Measurements from ENCODE around the gene ATF2. TPM values are rescaled to one million over a fixed set of nuclear protein-coding genes. Genes with fewer than 3 reads are reported as not detected.

Gene ATF2
- total and polyA plus RNA-seq, 2 of the 8 experiments (the other 6 are each of a cell fraction or from before 2014, with no cell fraction given), result 31.2 to 46.5 TPM

DNA sequence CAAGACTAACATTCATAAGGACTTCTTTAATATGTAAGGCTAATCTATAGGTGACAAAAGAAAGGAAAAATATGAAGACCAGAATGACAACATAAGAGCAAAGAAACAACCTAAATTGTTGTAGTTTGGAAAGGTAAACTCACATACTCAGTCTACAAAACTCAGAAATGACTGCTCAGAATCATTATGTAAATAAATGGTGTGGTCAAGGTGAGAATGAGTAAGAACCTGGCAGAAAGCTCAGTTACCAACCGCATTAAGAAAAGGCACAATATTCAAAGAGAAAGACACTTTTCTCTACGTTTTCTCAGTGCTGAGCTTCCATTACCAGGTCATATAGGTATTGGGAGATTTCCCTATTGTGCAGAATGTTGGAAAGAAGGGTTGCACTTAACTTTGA, 15.8 kb downstream of the ATF2 start:
- no peak overlapping the region for H3K23ac ChIP-seq (ENCODE audit: insufficient read length)
- H2BK120ac ChIP-seq (replicated peaks; ENCODE audit: low read depth, low read length), result no peak overlapping the region
- no peak overlapping the region for H2BK5ac ChIP-seq (ENCODE audit: low read depth, low read length)
- peaks cover 3% of the 10 kb centered on the region; the same call in 1 of the 2 replicates for H3K79me1 ChIP-seq (ENCODE audit: low read depth, low read length)
- H3K4ac ChIP-seq (replicated peaks; ENCODE audit: insufficient read length, low read depth, low read length), result no peak overlapping the region
- no peak overlapping the region for H3K27ac ChIP-seq (ENCODE audit: low read depth, low read length)
- FAIRE-seq (no peak), DNase-seq (ENCODE audit: low read depth in 1 of 2, low spot score in 2 of 2) (no peak)
- no peak overlapping the region for H2BK12ac ChIP-seq (ENCODE audit: low read depth, low read length)
- peaks cover 0 to 4% (median 0%) of the 10 kb centered on the region in 4 experiments; a peak in 1 of 7 replicates for H3K4me1 ChIP-seq (replicated peaks in 1 of 4; ENCODE audit: control insufficient read depth in 3 of 4, insufficient read depth in 4 of 4, low read length in 3 of 4)
- H3K36me3 ChIP-seq (ENCODE audit: control insufficient read depth in 2 of 4, insufficient read depth in 4 of 4, low read length in 3 of 4), result peaks cover 0 to 9% (median 5%) of the 10 kb centered on the region in 4 experiments; a peak in 2 of 8 replicates
- ChIA-PET POLR2A (ENCODE audit: partially characterized antibody) (no interaction called here), CTCF (ENCODE audit: partially characterized antibody) (no interaction called here)
- no peak overlapping the region for H3K18ac ChIP-seq (ENCODE audit: extremely low read depth, low read length)
- H4K5ac ChIP-seq (ENCODE audit: insufficient read length, low read depth, low read length), result no peak overlapping the region
- H3K9ac ChIP-seq (replicated peaks in 1 of 4; ENCODE audit: extremely low read depth in 1 of 4, low read depth in 3 of 4, low read length in 3 of 4), result no peak overlapping the region
- no peak overlapping the region for H3K14ac ChIP-seq (ENCODE audit: insufficient read length)
- H3K23me2 ChIP-seq (ENCODE audit: low read depth, low read length), result no peaks in the 10 kb centered on the region
- no peak overlapping the region for H2AFZ ChIP-seq (ENCODE audit: low read length)
- no peak overlapping the region for H3K4me2 ChIP-seq (ENCODE audit: insufficient read depth in 1 of 2, low read depth in 2 of 2, low read length in 2 of 2)
- H4K91ac ChIP-seq (replicated peaks; ENCODE audit: insufficient read length, low read length), result no peak overlapping the region
- H3K27me3 ChIP-seq (replicated peaks in 1 of 4; ENCODE audit: control insufficient read depth in 3 of 4, extremely low read depth in 1 of 4, insufficient read depth in 3 of 4, low read length in 3 of 4), result no peaks in the 10 kb centered on the region
- H4K20me1 ChIP-seq (replicated peaks in 1 of 2; ENCODE audit: control insufficient read depth in 1 of 2, insufficient read depth in 2 of 2, low read length in 2 of 2), result peaks cover 4 to 7% of the 10 kb centered on the region in 2 experiments
- H2BK15ac ChIP-seq (ENCODE audit: low read length), result no peak overlapping the region
- 76% methylated on average over 2 of the region's 2 CpGs; no CpG with 5 or more reads in 1 of the 2 experiments for WGBS, 2 experiments (ENCODE audit: extremely low coverage in 1 of 2, insufficient coverage in 1 of 2, insufficient read length in 1 of 2, insufficient replicate concordance in 2 of 2, low coverage in 1 of 2, low lambda C conversion rate in 2 of 2, missing lambda C conversion rate in 1 of 2)
- no peaks in the 10 kb centered on the region for H3K9me3 ChIP-seq (ENCODE audit: insufficient read depth in 2 of 2, low read depth in 1 of 2, low read length in 1 of 2)
- H2BK20ac ChIP-seq (ENCODE audit: low read length), result no peak overlapping the region
- no peak overlapping the region for H2AK5ac ChIP-seq (ENCODE audit: low read depth, low read length)
- H4K8ac ChIP-seq (ENCODE audit: extremely low read depth, insufficient read depth, low read length), result no peak overlapping the region
- no peak overlapping the region for H3K56ac ChIP-seq (replicated peaks; ENCODE audit: insufficient read length, low read depth, low read length)
- H3K4me3 ChIP-seq (ENCODE audit: extremely low read depth in 1 of 4, insufficient read depth in 2 of 4, low read depth in 3 of 4, low read length in 4 of 4), result no peak overlapping the region
- H3K79me2 ChIP-seq (ENCODE audit: control insufficient read depth in 1 of 2, insufficient read depth in 2 of 2, low read length in 2 of 2), result peaks cover 10 to 94% of the 10 kb centered on the region in 2 experiments
- TF ChIP-seq SAP30 (IDR thresholded peaks at IDR 0.05; ENCODE audit: insufficient read depth, insufficient replicate concordance, low read length) (no peak), KDM1A (IDR thresholded peaks at IDR 0.05; ENCODE audit: borderline replicate concordance, low read length) (no peak), BRCA1 (IDR thresholded peaks at IDR 0.05; ENCODE audit: low read depth, low read length) (no peak), SP2 (IDR thresholded peaks at IDR 0.05; ENCODE audit: low read length) (no peak), TBP (IDR thresholded peaks at IDR 0.05; ENCODE audit: low read depth, low read length) (no peak)
